CD4-positive, alpha-beta T cell treated with Interleukin-6 for 4 hours (primary cell): ENCODE measurements around the gene BCL3.
A peak's percentile ranks its signal among the peaks of the same experiment; 100 is the strongest.
"Not testable (repeated sequence)": the region's sequence is repeated elsewhere in the genome, so short reads cannot be mapped to it uniquely, and the experiment has no call there.

Experiments used
- DNase-seq: peaks from one replicate; pipeline ENCODE4 v3.0.0-alpha.2; 2020; ENCODE audit warnings: mixed read lengths

BCL3 gene

GRCh38 chr19:44748426-44749254 is at the start of gene BCL3:
Gene BCL3, plus strand, starts transcription at chr19:44748708. Its CDS starts 83 bp downstream, at chr19:44748791.
- peak; percentile 86 for DNase-seq

- no peak for DNase-seq
Observed at GRCh38 chr19:44700547-44700946, 48.0 kb upstream of the BCL3 start.

GRCh38 chr19:44701228-44701627 is 47.3 kb upstream of the BCL3 start:
- DNase-seq = no peak

- no peak for DNase-seq
Observed at GRCh38 chr19:44702551-44703176, 45.8 kb upstream of the BCL3 start.

- no peak for DNase-seq
Observed at GRCh38 chr19:44703336-44704078, 45.0 kb upstream of the BCL3 start.

- DNase-seq = no peak
Observed at GRCh38 chr19:44704982-44705381, 43.5 kb upstream of the BCL3 start.

- no peak for DNase-seq
Observed at GRCh38 chr19:44705502-44706010, 43.0 kb upstream of the BCL3 start.

- DNase-seq = no peak
Observed at GRCh38 chr19:44706506-44707236, 41.8 kb upstream of the BCL3 start.

- no peak for DNase-seq
Observed at GRCh38 chr19:44707794-44708193, 40.7 kb upstream of the BCL3 start.

- no peak for DNase-seq
Observed at GRCh38 chr19:44708940-44709339, 39.6 kb upstream of the BCL3 start.

GRCh38 chr19:44709434-44710266 is 38.9 kb upstream of the BCL3 start:
- DNase-seq = not testable (repeated sequence)

- no peak for DNase-seq
Observed at GRCh38 chr19:44710483-44710882, 38.0 kb upstream of the BCL3 start.

GRCh38 chr19:44712864-44713515 is 35.5 kb upstream of the BCL3 start:
- no peak for DNase-seq

GRCh38 chr19:44714597-44715169 is 33.8 kb upstream of the BCL3 start:
- DNase-seq = no peak

- DNase-seq = no peak
Observed at GRCh38 chr19:44717603-44718002, 30.9 kb upstream of the BCL3 start.

- DNase-seq = no peak
Observed at GRCh38 chr19:44718441-44719261, 29.9 kb upstream of the BCL3 start.

GRCh38 chr19:44719262-44719701 is 29.2 kb upstream of the BCL3 start:
- no peak for DNase-seq

GRCh38 chr19:44720396-44720795 is 28.1 kb upstream of the BCL3 start:
- DNase-seq = not testable (repeated sequence)

GRCh38 chr19:44720945-44721344 is 27.6 kb upstream of the BCL3 start:
- DNase-seq = no peak

- DNase-seq = not testable (repeated sequence)
Observed at GRCh38 chr19:44721369-44721768, 27.1 kb upstream of the BCL3 start.
